Neural progenitor cell (in vitro differentiated cells): ENCODE data around the gene IP6K1. TPM values are rescaled to one million over a fixed set of nuclear protein-coding genes. Genes with fewer than 3 reads are reported as not detected.
A peak's percentile ranks its signal among the peaks of the same experiment; 100 is the strongest.

Source experiments
- DNase-seq: peaks from one replicate; pipeline ENCODE4 v3.0.0-alpha.2; 2016; ENCODE audit warnings: low spot score
- H2AFZ ChIP-seq: fragments of 200-600 bp; sonication (generic); replicated peaks from 2 replicates; pipeline ENCODE4 v1.6.1; 2016; ENCODE audit warnings: antibody characterized with exemption
- H3F3A ChIP-seq: fragments of 200-600 bp; sonication (generic); 2 replicates; pipeline ENCODE4 v1.6.1; 2016; ENCODE audit warnings: antibody characterized with exemption, low read depth
- H3K27ac ChIP-seq: fragments of 200-600 bp; sonication (generic); 2 replicates; pipeline ENCODE4 v1.5.1; 2016; ENCODE audit warnings: mild to moderate bottlenecking
- H3K27me3 ChIP-seq: fragments of 200-600 bp; sonication (generic); 2 replicates; pipeline ENCODE4 v1.6.1; 2016; ENCODE audit warnings: mild to moderate bottlenecking, moderate library complexity
- H3K36me3 ChIP-seq: fragments of 200-600 bp; sonication (generic); 2 replicates; pipeline ENCODE4 v1.5.1; 2016
- H3K4me1 ChIP-seq: fragments of 200-600 bp; sonication (generic); 2 replicates; pipeline ENCODE4 v1.6.1; 2016; ENCODE audit warnings: mixed run types
- H3K4me2 ChIP-seq: fragments of 200-600 bp; sonication (generic); 2 replicates; pipeline ENCODE4 v1.6.1; 2016
- H3K4me3 ChIP-seq: fragments of 200-600 bp; sonication (generic); 2 replicates; pipeline ENCODE4 v1.5.1; 2016
- H3K79me2 ChIP-seq: fragments of 200-600 bp; sonication (generic); 2 replicates; pipeline ENCODE4 v1.6.1; 2016; ENCODE audit warnings: low read depth
- H3K9ac ChIP-seq: fragments of 200-600 bp; sonication (generic); 2 replicates; pipeline ENCODE4 v1.6.1; 2016
- H3K9me3 ChIP-seq: fragments of 200-600 bp; sonication (generic); 2 replicates; pipeline ENCODE4 v1.5.1; 2016; ENCODE audit warnings: low read depth
- H4K20me1 ChIP-seq: fragments of 200-600 bp; sonication (generic); 2 replicates; pipeline ENCODE4 v1.6.1; 2016; ENCODE audit warnings: low read depth
- H3K27ac Mint-ChIP-seq: 3 replicates; pipeline ENCODE4 v1.8.0; 2021; ENCODE audit warnings: mixed read lengths
- H3K27me3 Mint-ChIP-seq: 2 replicates; pipeline ENCODE4 v1.8.0; 2022; ENCODE audit warnings: low read depth, mild to moderate bottlenecking, inconsistent platforms, moderate library complexity, mixed read lengths; ENCODE audit not compliant: insufficient read depth
- H3K36me3 Mint-ChIP-seq: 3 replicates; pipeline ENCODE4 v1.8.0; 2021; ENCODE audit warnings: mixed read lengths
- H3K4me1 Mint-ChIP-seq: 3 replicates; pipeline ENCODE4 v1.8.0; 2021; ENCODE audit warnings: mixed read lengths
- H3K4me3 Mint-ChIP-seq: 3 replicates; pipeline ENCODE4 v1.8.0; 2021; ENCODE audit warnings: mild to moderate bottlenecking, moderate library complexity, mixed read lengths
- H3K9me3 Mint-ChIP-seq: 3 replicates; pipeline ENCODE4 v1.8.0; 2020; ENCODE audit warnings: mixed read lengths
- CTCF ChIP-seq: fragments of 200-600 bp; sonication (generic); IDR thresholded peaks from 2 replicates; pipeline ENCODE4 v1.5.1; 2017; ENCODE audit warnings: antibody characterized with exemption, mild to moderate bottlenecking
- EZH2 ChIP-seq: fragments of 200-600 bp; sonication (generic); IDR thresholded peaks from 2 replicates; pipeline ENCODE4 v1.6.1; 2017; ENCODE audit warnings: antibody characterized with exemption, mild to moderate bottlenecking, moderate library complexity
- EZH2phosphoT487 ChIP-seq: fragments of 200-600 bp; sonication (generic); IDR thresholded peaks from 2 replicates; pipeline ENCODE4 v1.6.1; 2017; ENCODE audit warnings: antibody characterized with exemption
- total RNA-seq: library from RNA; depleted of rRNA; stranded (reverse); fragments of >200 nt; gene quantifications from 2 replicates; pipeline ENCODE4 v1.2.3, GENCODE V29; 2015; ENCODE audit warnings: low replicate concordance

IP6K1 gene
- total RNA-seq, 1 donor from 2014 or later: 26.3 TPM

DNA sequence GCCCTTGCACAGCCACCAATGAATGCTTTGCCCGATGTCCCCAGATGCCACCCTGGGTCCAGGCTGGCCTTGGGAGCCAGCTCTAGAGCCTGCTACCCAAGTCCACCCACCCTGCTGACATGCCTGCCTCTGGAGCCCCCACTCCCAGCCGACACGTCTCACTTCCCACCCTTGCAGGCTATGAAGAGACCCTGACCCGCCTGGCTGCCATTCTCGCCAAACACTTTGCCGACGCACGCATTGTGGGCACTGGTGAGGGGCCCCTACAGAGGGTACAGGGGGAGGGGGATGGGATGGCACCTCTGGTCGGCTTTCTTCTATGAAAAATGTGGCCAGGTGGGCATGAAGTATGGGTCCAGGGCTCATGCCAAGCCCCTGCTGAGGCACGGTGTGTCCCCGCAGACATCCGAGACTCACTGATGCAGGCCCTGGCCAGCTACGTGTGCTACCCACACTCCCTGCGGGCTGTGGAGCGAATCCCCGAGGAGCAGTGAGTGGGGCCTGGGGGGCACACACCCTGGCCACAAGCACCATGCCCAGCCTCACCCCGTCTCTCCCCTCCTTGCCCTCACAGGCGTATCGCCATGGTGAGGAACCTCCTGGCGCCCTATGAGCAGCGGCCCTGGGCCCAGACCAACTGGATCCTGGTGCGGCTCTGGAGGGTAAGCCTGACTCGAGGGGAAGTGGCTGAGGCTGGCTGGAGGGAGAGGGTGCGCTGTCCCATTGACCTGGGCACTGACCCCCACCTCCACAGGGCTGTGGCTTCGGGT lies 72.8 kb downstream of the IP6K1 start:
- Histone ChIP-seq H3K9ac (no peak overlapping the region), H3K4me1 (no peaks in the 10 kb centered on the region), H3F3A (peaks cover 1% of the 10 kb centered on the region), H3K27ac (no peak overlapping the region), H3K36me3 (no peaks in the 10 kb centered on the region), H3K9me3 (no peaks in the 10 kb centered on the region), H3K79me2 (no peaks in the 10 kb centered on the region), H2AFZ (no peak overlapping the region), H3K4me3 (no peak overlapping the region), H3K4me2 (no peak overlapping the region), H3K27me3 (peaks cover 4% of the 10 kb centered on the region), H4K20me1 (no peaks in the 10 kb centered on the region)
- H3K27me3 Mint-ChIP-seq: no peaks in the 10 kb centered on the region
- TF ChIP-seq CTCF: no peak
- TF ChIP-seq EZH2: no peak
- no peak for TF ChIP-seq EZH2phosphoT487
- DNase-seq: no peak
- H3K9me3 Mint-ChIP-seq: no peaks in the 10 kb centered on the region
- H3K36me3 Mint-ChIP-seq: no peaks in the 10 kb centered on the region
- H3K27ac Mint-ChIP-seq: no peak overlapping the region
- H3K4me1 Mint-ChIP-seq: peaks cover under 1% of the 10 kb centered on the region
- H3K4me3 Mint-ChIP-seq: no peak overlapping the region

DNA sequence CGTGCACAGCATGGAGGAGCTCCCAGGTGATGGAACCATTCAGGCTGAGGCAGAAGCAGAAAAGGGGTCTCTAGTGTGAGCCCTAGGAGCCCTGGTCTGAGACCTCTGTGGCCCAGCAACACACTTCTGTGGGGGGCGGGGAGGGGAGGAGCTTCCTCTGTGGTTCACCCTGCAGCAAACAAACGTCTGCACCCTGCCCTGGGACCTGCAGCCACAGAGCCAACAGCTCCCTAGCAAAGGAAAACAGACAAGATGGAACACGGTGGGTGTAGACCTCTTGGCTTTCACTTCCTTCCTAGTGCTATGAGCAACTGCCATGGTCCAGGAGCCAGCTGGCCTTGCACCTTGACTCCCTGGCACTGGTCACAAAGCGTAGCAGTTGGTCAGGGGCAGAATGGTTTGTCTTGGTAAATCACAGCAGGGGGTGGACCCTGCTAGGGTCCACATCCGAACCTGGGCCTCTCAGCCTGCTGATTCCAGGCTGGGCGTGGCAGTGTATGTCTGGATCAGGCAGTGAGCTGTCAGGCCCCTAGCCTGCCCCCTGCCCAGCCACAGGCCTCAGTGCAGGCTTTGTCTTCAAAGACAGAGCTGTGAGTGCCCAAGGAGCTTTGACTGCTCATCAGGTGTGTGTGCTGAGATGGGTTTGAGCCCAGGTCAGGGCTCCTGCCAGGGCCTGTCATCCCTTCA lies 73.6 kb downstream of the IP6K1 start:
- no peak overlapping the region for H3K4me3 ChIP-seq
- TF ChIP-seq CTCF (no peak), EZH2 (no peak), EZH2phosphoT487 (no peak)
- Mint-ChIP-seq H3K4me1 (no peaks in the 10 kb centered on the region), H3K9me3 (no peaks in the 10 kb centered on the region), H3K27me3 (no peaks in the 10 kb centered on the region), H3K36me3 (no peaks in the 10 kb centered on the region), H3K4me3 (no peak overlapping the region), H3K27ac (no peak overlapping the region)
- H2AFZ ChIP-seq: no peak overlapping the region
- H3K79me2 ChIP-seq: no peaks in the 10 kb centered on the region
- no peaks in the 10 kb centered on the region for H3K27me3 ChIP-seq
- H4K20me1 ChIP-seq: no peaks in the 10 kb centered on the region
- H3K4me2 ChIP-seq: no peak overlapping the region
- no peak overlapping the region for H3K27ac ChIP-seq
- H3F3A ChIP-seq: no peaks in the 10 kb centered on the region
- no peaks in the 10 kb centered on the region for H3K36me3 ChIP-seq
- H3K4me1 ChIP-seq: no peaks in the 10 kb centered on the region
- H3K9me3 ChIP-seq: no peaks in the 10 kb centered on the region
- peak; percentile 21 for DNase-seq
- H3K9ac ChIP-seq: no peak overlapping the region

GRCh38 chr3:49712166-49712565 lies 74.2 kb downstream of the IP6K1 start:
- Histone ChIP-seq H3K27ac (no peak overlapping the region), H3K27me3 (no peaks in the 10 kb centered on the region), H3K4me3 (no peak overlapping the region), H3K9ac (no peak overlapping the region), H3K4me2 (no peak overlapping the region), H3K36me3 (no peaks in the 10 kb centered on the region), H3F3A (no peaks in the 10 kb centered on the region), H2AFZ (no peak overlapping the region), H4K20me1 (no peaks in the 10 kb centered on the region), H3K9me3 (no peaks in the 10 kb centered on the region), H3K4me1 (no peaks in the 10 kb centered on the region), H3K79me2 (no peaks in the 10 kb centered on the region)
- Mint-ChIP-seq H3K9me3 (no peaks in the 10 kb centered on the region), H3K27ac (no peak overlapping the region), H3K27me3 (no peaks in the 10 kb centered on the region), H3K4me1 (no peaks in the 10 kb centered on the region), H3K36me3 (no peaks in the 10 kb centered on the region), H3K4me3 (peak overlapping the region; percentile 35)
- no peak for TF ChIP-seq EZH2
- no peak for TF ChIP-seq CTCF
- TF ChIP-seq EZH2phosphoT487: no peak
- no peak for DNase-seq
